H1 (cell line): ENCODE results near the gene KRT80. TPM values are rescaled to one million over a fixed set of nuclear protein-coding genes. Genes with fewer than 3 reads are reported as not detected.

Experiments
- MAFK ChIP-seq: IDR thresholded peaks from 2 replicates; pipeline ENCODE4 v1.6.1; 2012; ENCODE audit warnings: low read depth, mild to moderate bottlenecking, improper control_type of control experiment, low read length
- PHF8 ChIP-seq: fragments of 200-600 bp; sonication (generic); conservative IDR thresholded peaks from 2 replicates; pipeline ENCODE4 v1.7.1; 2012; ENCODE audit warnings: low read depth, mild to moderate bottlenecking, inconsistent platforms, low read length, moderate library complexity
- RAD21 ChIP-seq, 2 experiments: IDR thresholded peaks in 1 of 2; conservative IDR thresholded peaks in 1 of 2; 2 replicates each; pipeline ENCODE4 v1.6.1; 2011; ENCODE audit warnings: low read depth in 2 of 2, low read length in 2 of 2, improper control_type of control experiment in 1 of 2, inconsistent platforms in 1 of 2, mild to moderate bottlenecking in 1 of 2, moderate library complexity in 1 of 2
- polyA plus RNA-seq, 7 experiments: library from polyadenylated mRNA; depleted of rRNA in 3 of 7; stranded (reverse) in 5 of 7; unstranded in 2 of 7; fragments of >200 nt in 5 of 7; fragments of 200-250 nt in 2 of 7; gene quantifications; 1 replicate in 5 of 7; 2 replicates in 1 of 7; 4 replicates in 1 of 7; pipeline versions ENCODE4 v1.2.1 to v1.2.3, GENCODE V29; 2011 to 2013; ENCODE audit warnings: missing spikeins in 2 of 7, mixed read lengths in 2 of 7
- total RNA-seq: library from RNA; stranded (reverse); fragmentation: NEBNext Ultra II Directional; extraction: Animal tissue kit (Norgen Biotek cat#: 25700); gene quantifications from 2 replicates; pipeline ENCODE4 v1.2.1, GENCODE V29; 2021
- TF ChIP-seq, protein P1 (sequence below), 3 experiments: IDR thresholded peaks; 1 replicate in 2 of 3; 2 replicates in 1 of 3; pipeline versions ENCODE4 v1.5.1 to v1.6.1; 2011; ENCODE audit warnings: low read length in 3 of 3, mild to moderate bottlenecking in 3 of 3, inconsistent platforms in 2 of 3, low read depth in 1 of 3, moderate library complexity in 1 of 3; ENCODE audit not compliant: insufficient read depth in 1 of 3; ENCODE audit errors: control extremely low read depth in 1 of 3

KRT80 gene
- total and polyA plus RNA-seq, 2 of the 8 experiments (the other 6 are each of a cell fraction or from before 2014, with no cell fraction given), result 0.05 TPM; not detected in 1

DNA sequence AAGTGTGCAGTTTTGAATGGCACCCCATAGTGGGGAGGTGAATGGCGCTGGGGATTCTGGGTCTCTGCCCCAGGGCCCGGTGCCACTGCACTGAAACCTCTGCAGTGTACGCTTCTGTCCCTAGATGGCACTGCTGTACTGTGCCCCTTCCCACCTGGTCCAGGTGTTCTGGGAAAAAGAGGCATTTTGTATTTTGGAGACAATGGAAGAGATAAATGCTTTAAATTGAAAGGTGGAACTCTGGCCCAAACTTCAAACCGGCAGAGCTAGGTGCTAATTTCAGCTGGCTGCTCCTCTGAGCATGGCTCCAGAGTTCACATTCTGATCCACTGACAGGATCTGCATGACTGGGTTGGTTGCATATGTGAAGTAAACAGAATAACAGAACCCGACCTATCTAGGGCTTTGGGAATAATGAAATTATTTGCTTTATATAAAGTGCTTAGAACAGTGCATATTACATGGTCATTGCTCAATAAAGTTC lies 52.2 kb downstream of the KRT80 start (continued):
- TF ChIP-seq MAFK (no peak), RAD21 (IDR thresholded peaks at IDR 0.05 in 1 of 2, conservative IDR thresholded peaks at IDR 0.05 in 1 of 2; ENCODE audit: low read depth in 2 of 2, low read length in 2 of 2) (peak; percentile 76 to 87), PHF8 (no peak)
- TF ChIP-seq, protein P1, sequence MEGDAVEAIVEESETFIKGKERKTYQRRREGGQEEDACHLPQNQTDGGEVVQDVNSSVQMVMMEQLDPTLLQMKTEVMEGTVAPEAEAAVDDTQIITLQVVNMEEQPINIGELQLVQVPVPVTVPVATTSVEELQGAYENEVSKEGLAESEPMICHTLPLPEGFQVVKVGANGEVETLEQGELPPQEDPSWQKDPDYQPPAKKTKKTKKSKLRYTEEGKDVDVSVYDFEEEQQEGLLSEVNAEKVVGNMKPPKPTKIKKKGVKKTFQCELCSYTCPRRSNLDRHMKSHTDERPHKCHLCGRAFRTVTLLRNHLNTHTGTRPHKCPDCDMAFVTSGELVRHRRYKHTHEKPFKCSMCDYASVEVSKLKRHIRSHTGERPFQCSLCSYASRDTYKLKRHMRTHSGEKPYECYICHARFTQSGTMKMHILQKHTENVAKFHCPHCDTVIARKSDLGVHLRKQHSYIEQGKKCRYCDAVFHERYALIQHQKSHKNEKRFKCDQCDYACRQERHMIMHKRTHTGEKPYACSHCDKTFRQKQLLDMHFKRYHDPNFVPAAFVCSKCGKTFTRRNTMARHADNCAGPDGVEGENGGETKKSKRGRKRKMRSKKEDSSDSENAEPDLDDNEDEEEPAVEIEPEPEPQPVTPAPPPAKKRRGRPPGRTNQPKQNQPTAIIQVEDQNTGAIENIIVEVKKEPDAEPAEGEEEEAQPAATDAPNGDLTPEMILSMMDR (IDR thresholded peaks at IDR 0.05; ENCODE audit: control extremely low read depth in 1 of 3, insufficient read depth in 1 of 3, low read depth in 1 of 3, low read length in 3 of 3), result peak in 2 of 3 experiments; percentile 81 to 88; a peak in 3 of 4 replicates
